Endothelial cell of umbilical vein (primary cell): ENCODE results near the gene TMEM139. TPM values are rescaled to one million over a fixed set of nuclear protein-coding genes. Genes with fewer than 3 reads are reported as not detected.

Experiments used
- BruUV-seq: library from RNA; stranded (reverse); fragments of 400-500 nt; replicated peaks from 2 replicates; lab custom pipeline; 2021; lab: Mats Ljungman, UMichigan
- CTCF ChIA-PET: fragments of 300-600, 350-600 bp; sonication (Branson Sonifier 250); formaldehyde crosslinking; loops from one replicate; lab custom pipeline; 2021; ENCODE audit warnings: antibody characterized with exemption, inconsistent platforms; lab: Charles Lee
- POLR2A ChIA-PET: fragments of 300-600, 350-600 bp; sonication (Branson Sonifier 250); formaldehyde crosslinking; loops from one replicate; lab custom pipeline; 2021; ENCODE audit warnings: antibody characterized with exemption, inconsistent platforms; lab: Charles Lee
- DNase-seq: peaks from one replicate; pipeline ENCODE4 v3.0.0-alpha.2; 2011; ENCODE audit warnings: low read depth, low spot score
- FAIRE-seq: peaks from 2 replicates; lab custom pipeline; 2011; peaks lifted over from hg19 to GRCh38; lab: Jason Lieb, UNC
- H2AFZ ChIP-seq: 2 replicates; pipeline ENCODE4 v1.6.0; 2012; ENCODE audit warnings: low read depth, low read length, control low read depth, inconsistent platforms
- H3K27ac ChIP-seq: 2 replicates; pipeline ENCODE4 v1.5.1; 2011; ENCODE audit warnings: low read depth, mild to moderate bottlenecking, control low read depth, low read length, moderate library complexity; ENCODE audit not compliant: insufficient read depth
- H3K27me3 ChIP-seq, 2 experiments: 2 replicates each; pipeline versions ENCODE4 v1.6.0 to v1.6.1; 2011; ENCODE audit warnings: low read length in 2 of 2, mixed read lengths in 1 of 2; ENCODE audit not compliant: control insufficient read depth in 2 of 2, insufficient read depth in 2 of 2
- H3K36me3 ChIP-seq, 2 experiments: 2 replicates in 1 of 2; 3 replicates in 1 of 2; pipeline ENCODE4 v1.5.1; 2011; ENCODE audit warnings: low read length in 2 of 2, mild to moderate bottlenecking in 1 of 2, moderate library complexity in 1 of 2; ENCODE audit not compliant: control insufficient read depth in 2 of 2, insufficient read depth in 2 of 2; ENCODE audit errors: extremely low read depth in 1 of 2
- H3K4me1 ChIP-seq: 3 replicates; pipeline ENCODE4 v1.5.1; 2011; ENCODE audit warnings: mild to moderate bottlenecking, low read length; ENCODE audit not compliant: control insufficient read depth, insufficient read depth; ENCODE audit errors: extremely low read depth
- H3K4me2 ChIP-seq: 2 replicates; pipeline ENCODE4 v1.6.1; 2011; ENCODE audit warnings: low read length, control low read depth, mixed read lengths; ENCODE audit not compliant: insufficient read depth
- H3K4me3 ChIP-seq, 3 experiments: fragments of 200-600 bp in 1 of 3; sonication (generic), shearing (Covaris generic) in 1 of 3; replicated peaks in 1 of 3; 2 replicates each; pipeline ENCODE4 v1.5.1; 2011 to 2016; ENCODE audit warnings: control low read depth in 3 of 3, low read length in 3 of 3, mild to moderate bottlenecking in 2 of 3, inconsistent platforms in 1 of 3, low read depth in 1 of 3, moderate library complexity in 1 of 3; ENCODE audit not compliant: insufficient read depth in 1 of 3
- H3K79me2 ChIP-seq: 2 replicates; pipeline ENCODE4 v1.6.0; 2012; ENCODE audit warnings: low read length, inconsistent platforms; ENCODE audit not compliant: control insufficient read depth, insufficient read depth
- H3K9ac ChIP-seq: replicated peaks from 2 replicates; pipeline ENCODE3; 2011; ENCODE audit warnings: low read length, control low read depth; ENCODE audit not compliant: insufficient read depth; ENCODE audit errors: extremely low read depth
- H3K9me1 ChIP-seq: replicated peaks from 3 replicates; pipeline ENCODE4 v1.6.0; 2011; ENCODE audit warnings: mild to moderate bottlenecking, low read length; ENCODE audit not compliant: control insufficient read depth, insufficient read depth; ENCODE audit errors: extremely low read depth
- H3K9me3 ChIP-seq: replicated peaks from 2 replicates; pipeline ENCODE4 v1.5.1; 2012; ENCODE audit warnings: low read length, inconsistent platforms; ENCODE audit not compliant: control insufficient read depth, insufficient read depth
- H4K20me1 ChIP-seq: replicated peaks from 2 replicates; pipeline ENCODE3; 2011; ENCODE audit warnings: mild to moderate bottlenecking, low read length; ENCODE audit not compliant: control insufficient read depth, insufficient read depth; ENCODE audit errors: extremely low read depth
- CTCF ChIP-seq, 2 donors: IDR thresholded peaks; 1 replicate in 1 of 2; 2 replicates in 1 of 2; pipeline ENCODE4 v1.5.1; 2011; ENCODE audit warnings: low read length in 2 of 2, mild to moderate bottlenecking in 2 of 2, moderate library complexity in 2 of 2, control low read depth in 1 of 2, inconsistent platforms in 1 of 2, low read depth in 1 of 2; ENCODE audit not compliant: insufficient read depth in 1 of 2; ENCODE audit errors: extremely low read depth in 1 of 2
- EZH2 ChIP-seq: IDR thresholded peaks from 2 replicates; pipeline ENCODE4 v1.6.1; 2012; ENCODE audit warnings: borderline replicate concordance, low read depth, mild to moderate bottlenecking, moderate library complexity, low read length, inconsistent platforms; ENCODE audit not compliant: severe bottlenecking
- FOS ChIP-seq: IDR thresholded peaks from 2 replicates; pipeline ENCODE4 v1.6.1; 2011; ENCODE audit warnings: mild to moderate bottlenecking, low read length, moderate library complexity, borderline replicate concordance; ENCODE audit not compliant: insufficient read depth
- GATA2 ChIP-seq: IDR thresholded peaks from 2 replicates; pipeline ENCODE4 v1.7.0; 2011; ENCODE audit warnings: low read depth, mild to moderate bottlenecking, moderate library complexity, mixed read lengths, low read length; ENCODE audit not compliant: insufficient read length, insufficient read depth
- JUN ChIP-seq: IDR thresholded peaks from 2 replicates; pipeline ENCODE4 v1.6.1; 2011; ENCODE audit warnings: borderline replicate concordance, low read depth; ENCODE audit not compliant: insufficient read length, insufficient read depth
- MYC ChIP-seq: IDR thresholded peaks from one replicate; pipeline ENCODE4 v1.6.1; 2011; ENCODE audit warnings: mild to moderate bottlenecking, low read depth, low read length
- POLR2A ChIP-seq: IDR thresholded peaks from 2 replicates; pipeline ENCODE4 v1.6.1; 2012; ENCODE audit warnings: low read depth, mild to moderate bottlenecking, control low read depth, low read length
- POLR2AphosphoS5 ChIP-seq: IDR thresholded peaks from 2 replicates; pipeline ENCODE4 v1.6.1; 2012; ENCODE audit warnings: low read depth, mild to moderate bottlenecking, control low read depth, low read length, moderate library complexity; ENCODE audit not compliant: insufficient read depth
- dilution Hi-C: fragments of 300-500 bp; cut with MboI; formaldehyde crosslinking; loops from one replicate; pipeline ENCODE4 v1.15.0; 2019; ENCODE audit warnings: low sequenced_read_pairs; ENCODE audit not compliant: extremely low pct_ligation_motif_present
- intact Hi-C: fragments of 100-400 bp; cut with micrococcal nuclease; formaldehyde crosslinking; loops from one replicate; pipeline ENCODE4 v1.10.0; 2022
- polyA plus RNA-seq, 4 experiments: library from polyadenylated mRNA; depleted of rRNA in 3 of 4; stranded (reverse) in 3 of 4; unstranded in 1 of 4; fragments of >200 nt; gene quantifications; 2 replicates each; pipeline versions ENCODE4 v1.2.1 to v1.2.3, GENCODE V29; 2011 to 2012; ENCODE audit warnings: missing spikeins in 1 of 4
- total RNA-seq: library from RNA; stranded (reverse); gene quantifications from 2 replicates; pipeline ENCODE4 v1.2.3, GENCODE V29; 2021
- TF ChIP-seq, protein P1 (sequence below): IDR thresholded peaks from 2 replicates; pipeline ENCODE4 v1.6.1; 2011; ENCODE audit not compliant: insufficient read depth, insufficient read length

TMEM139 gene
- total and polyA plus RNA-seq, 2 donors (not counting 3 experiments of a cell fraction or from before 2014, with no cell fraction given), result 0.37 TPM; not detected in 1

- H3K79me2 ChIP-seq, result peaks cover 19% of the 10 kb centered on the region
- TF ChIP-seq JUN, result no peak
- no peak for TF ChIP-seq EZH2
- no peak for TF ChIP-seq FOS
- TF ChIP-seq POLR2AphosphoS5, result no peak
- TF ChIP-seq MYC, result no peak
- TF ChIP-seq, protein P1, sequence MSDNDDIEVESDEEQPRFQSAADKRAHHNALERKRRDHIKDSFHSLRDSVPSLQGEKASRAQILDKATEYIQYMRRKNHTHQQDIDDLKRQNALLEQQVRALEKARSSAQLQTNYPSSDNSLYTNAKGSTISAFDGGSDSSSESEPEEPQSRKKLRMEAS, result no peak
- TF ChIP-seq POLR2A, result no peak
- DNase-seq (peak; percentile 41), FAIRE-seq (peak; percentile 71)
- peak overlapping the region; percentile 61 for H3K9ac ChIP-seq
- intact Hi-C loops, result loop anchor here (1.0 to 5.0 kb wide), 3 partner anchors 8 to 289 kb away; partner anchors contain the start of genes CASP2 and GSTK1
- H3K4me2 ChIP-seq, result peak overlapping the region; percentile 59
- dilution Hi-C loops, result no loop called here
- peak overlapping the region; percentile 74 for H3K27ac ChIP-seq
- no peaks in the 10 kb centered on the region for H3K9me1 ChIP-seq
- H3K4me3 ChIP-seq, result no peak overlapping the region
- ChIA-PET CTCF (interaction anchor here (0.7 to 4.7 kb wide), 12 partner anchors 8 to 120 kb away, joined by 3 to 40 read pairs (median 8); partner anchors contain the start of genes CASP2 and GSTK1), POLR2A (interaction anchor here (1.1 to 1.6 kb wide), 3 partner anchors 9 to 84 kb away, joined by 5 to 7 read pairs (median 6); partner anchors contain the start of gene CASP2)
- H3K36me3 ChIP-seq, result peaks cover 37 to 55% of the 10 kb centered on the region in 2 experiments
- BruUV-seq, result no TSS peak
- H4K20me1 ChIP-seq, result peaks cover 3% of the 10 kb centered on the region
- H2AFZ ChIP-seq, result no peak overlapping the region
- no peaks in the 10 kb centered on the region for H3K9me3 ChIP-seq
- peaks cover 38% of the 10 kb centered on the region for H3K4me1 ChIP-seq
- no peaks in the 10 kb centered on the region for H3K27me3 ChIP-seq
Measured at GRCh38 chr7:143296686-143297085, 11.9 kb downstream of the TMEM139 start.

- H3K4me1 ChIP-seq, result peaks cover 27% of the 10 kb centered on the region
- intact Hi-C loops (loop anchor here (5.0 kb wide), 1 partner anchor 292 kb away; no protein-coding TSS in a partner anchor), dilution Hi-C loops (no loop called here)
- H2AFZ ChIP-seq, result no peak overlapping the region
- H3K9me3 ChIP-seq, result no peaks in the 10 kb centered on the region
- H3K9ac ChIP-seq, result no peak overlapping the region
- ChIA-PET CTCF (interaction anchor here (0.6 to 4.7 kb wide), 23 partner anchors 9 to 117 kb away, joined by 3 to 40 read pairs (median 3); partner anchors contain the start of genes CASP2 and GSTK1), POLR2A (no interaction called here)
- peaks cover 17% of the 10 kb centered on the region for H3K79me2 ChIP-seq
- FAIRE-seq (no peak), DNase-seq (no peak)
- H3K36me3 ChIP-seq, result peaks cover 31 to 64% of the 10 kb centered on the region in 2 experiments
- H4K20me1 ChIP-seq, result peaks cover 3% of the 10 kb centered on the region
- no TSS peak for BruUV-seq
- no peak overlapping the region for H3K4me2 ChIP-seq
- H3K27me3 ChIP-seq, result no peaks in the 10 kb centered on the region
- TF ChIP-seq EZH2 (no peak), MYC (no peak), CTCF (IDR thresholded peaks at IDR 0.05; ENCODE audit: extremely low read depth in 1 of 2, insufficient read depth in 1 of 2, low read depth in 1 of 2, low read length in 2 of 2) (no peak), FOS (no peak), POLR2A (no peak), POLR2AphosphoS5 (no peak), JUN (no peak), GATA2 (no peak)
- TF ChIP-seq, protein P1, result no peak
- no peak overlapping the region for H3K4me3 ChIP-seq
- no peaks in the 10 kb centered on the region for H3K9me1 ChIP-seq
- H3K27ac ChIP-seq, result no peak overlapping the region
Measured at GRCh38 chr7:143299346-143299745, 14.6 kb downstream of the TMEM139 start.
